Measurements from ENCODE around the gene KIF16B. TPM values are rescaled to one million over a fixed set of nuclear protein-coding genes. Genes with fewer than 3 reads are reported as not detected.

Gene KIF16B
- total and polyA plus RNA-seq, 10 of the 15 experiments (the other 5 are each of a cell fraction or from before 2014, with no cell fraction given), result 0.21 to 5.2 (median 3.0) TPM

GRCh38 chr20:16363506-16364319, 209.5 kb downstream of the KIF16B start:
- Histone ChIP-seq H3K4me1 (ENCODE audit: control insufficient read depth, insufficient read depth, low read length) (no peaks in the 10 kb centered on the region), H4K20me1 (ENCODE audit: control insufficient read depth, insufficient read depth) (no peaks in the 10 kb centered on the region), H3K9me3 (replicated peaks; ENCODE audit: control insufficient read depth, insufficient read depth, low read length) (no peaks in the 10 kb centered on the region), H3K4me3 (no peak overlapping the region), H3K4me2 (ENCODE audit: control insufficient read depth, insufficient read depth) (no peak overlapping the region), H3K36me3 (ENCODE audit: control insufficient read depth in 2 of 2, insufficient read depth in 2 of 2, low read length in 1 of 2) (no peaks in the 10 kb centered on the region), H3K27me3 (replicated peaks in 1 of 2; ENCODE audit: control insufficient read depth in 2 of 2, insufficient read depth in 2 of 2, low read length in 1 of 2) (no peaks in the 10 kb centered on the region), H3K79me2 (ENCODE audit: control insufficient read depth, insufficient read depth, low read length) (no peaks in the 10 kb centered on the region), H3K9ac (ENCODE audit: control insufficient read depth, insufficient read depth, low read length) (no peak overlapping the region), H3K27ac (ENCODE audit: control insufficient read depth, insufficient read depth) (no peak overlapping the region), H2AFZ (ENCODE audit: control insufficient read depth, low read depth, low read length) (no peak overlapping the region)
- TF ChIP-seq NFXL1 (IDR thresholded peaks at IDR 0.05; ENCODE audit: borderline replicate concordance) (no peak), HCFC1 (IDR thresholded peaks at IDR 0.05; ENCODE audit: low read length) (no peak), POLR2A (IDR thresholded peaks at IDR 0.05; ENCODE audit: low read depth, low read length) (no peak), IKZF2 (IDR thresholded peaks at IDR 0.05) (no peak), PML (IDR thresholded peaks at IDR 0.05; ENCODE audit: low read length) (no peak), E4F1 (IDR thresholded peaks at IDR 0.05; ENCODE audit: borderline replicate concordance, partially characterized antibody) (no peak), SPI1 (IDR thresholded peaks at IDR 0.05; ENCODE audit: borderline replicate concordance, insufficient read depth, low read depth, low read length) (no peak)
- ChIA-PET CTCF (interaction anchor here (0.7 to 1.4 kb wide), 3 partner anchors 35 to 522 kb away, joined by 3 read pairs; no protein-coding TSS in a partner anchor), RAD21 (ENCODE audit: unreplicated experiment) (no interaction called here), SMC1A (ENCODE audit: uncharacterized antibody, unreplicated experiment) (interaction anchor here (0.7 kb wide), 1 partner anchor 685 kb away, joined by 3 read pairs; no protein-coding TSS in a partner anchor), POLR2A (no interaction called here)
- 23% methylated on average over 5 of the region's 5 CpGs for WGBS (ENCODE audit: insufficient coverage, insufficient replicate concordance, low lambda C conversion rate, missing lambda C conversion rate)
- DNase-seq (ENCODE audit: low read depth, low spot score) (no peak), FAIRE-seq (no peak), ATAC-seq (no peak)
- in situ Hi-C loops (cut with MboI) (no loop called here), intact Hi-C loops (cut with micrococcal nuclease; ENCODE audit: unreplicated experiment) (no loop called here)
- BruUV-seq (replicated peaks), result no TSS peak

Data from GM12878 (cell line).